Ishikawa (cell line): ENCODE results near the gene TFB1M.

Experiments
- CEBPB ChIP-seq: IDR thresholded peaks from 2 replicates; pipeline ENCODE4 v1.6.1; 2012
- CREB1 ChIP-seq: IDR thresholded peaks from 2 replicates; pipeline ENCODE4 v1.6.1; 2012; ENCODE audit warnings: low read depth
- EGR1 ChIP-seq: IDR thresholded peaks from 2 replicates; pipeline ENCODE4 v1.6.1; 2012
- EP300 ChIP-seq: IDR thresholded peaks from 2 replicates; pipeline ENCODE4 v1.6.1; 2012; ENCODE audit warnings: borderline replicate concordance
- FOXM1 ChIP-seq: IDR thresholded peaks from 2 replicates; pipeline ENCODE4 v1.6.1; 2012; ENCODE audit warnings: low read depth, borderline replicate concordance
- NFIC ChIP-seq: IDR thresholded peaks from 2 replicates; pipeline ENCODE4 v1.6.1; 2012
- RAD21 ChIP-seq: IDR thresholded peaks from 2 replicates; pipeline ENCODE4 v1.6.1; 2012; ENCODE audit warnings: low read depth
- TAF1 ChIP-seq: IDR thresholded peaks from 2 replicates; pipeline ENCODE4 v1.6.1; 2012; ENCODE audit warnings: low read depth, mild to moderate bottlenecking
- TCF12 ChIP-seq: IDR thresholded peaks from 2 replicates; pipeline ENCODE4 v1.6.1; 2012; ENCODE audit warnings: low read depth
- TEAD4 ChIP-seq: IDR thresholded peaks from 2 replicates; pipeline ENCODE4 v1.6.1; 2012
- YY1 ChIP-seq: IDR thresholded peaks from 2 replicates; pipeline ENCODE4 v1.6.1; 2012; ENCODE audit warnings: low read depth
- ZBTB7A ChIP-seq: IDR thresholded peaks from 2 replicates; pipeline ENCODE4 v1.6.1; 2012; ENCODE audit warnings: low read depth
- TF ChIP-seq, protein P1 (sequence below): IDR thresholded peaks from 2 replicates; pipeline ENCODE4 v1.6.1; 2012
- TF ChIP-seq, protein P2 (sequence below): IDR thresholded peaks from 2 replicates; pipeline ENCODE4 v1.6.1; 2012
- TF ChIP-seq, protein P3 (sequence below): IDR thresholded peaks from 2 replicates; pipeline ENCODE4 v1.6.1; 2012; ENCODE audit warnings: low read depth, mild to moderate bottlenecking

TFB1M gene

DNA sequence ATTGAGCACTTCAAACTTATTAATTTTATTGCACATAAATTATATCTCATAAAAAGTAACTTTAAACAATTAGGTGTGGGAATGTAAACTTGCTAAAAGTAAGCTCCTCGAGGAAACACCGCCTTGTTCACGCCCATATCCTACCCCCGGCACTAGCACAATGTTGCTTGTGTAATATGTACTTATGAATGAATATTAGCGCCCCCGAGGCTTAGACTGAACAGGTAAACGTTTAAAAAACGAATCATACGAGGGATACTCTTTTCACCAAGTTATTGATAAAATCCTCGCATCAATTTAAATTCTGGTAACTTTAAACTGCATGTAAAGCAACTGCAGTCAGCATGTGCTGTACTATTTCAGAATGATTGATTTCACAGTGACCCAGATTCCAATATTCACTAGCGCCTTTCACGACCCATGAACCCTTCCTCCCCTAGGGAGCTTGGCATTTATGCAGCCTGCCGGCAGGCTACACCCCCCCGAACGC lies 637 bp downstream of the TFB1M start:
- TF ChIP-seq RAD21, result no peak
- no peak for TF ChIP-seq EGR1
- TF ChIP-seq TCF12, result no peak
- no peak for TF ChIP-seq NFIC
- TF ChIP-seq EP300, result no peak

DNA sequence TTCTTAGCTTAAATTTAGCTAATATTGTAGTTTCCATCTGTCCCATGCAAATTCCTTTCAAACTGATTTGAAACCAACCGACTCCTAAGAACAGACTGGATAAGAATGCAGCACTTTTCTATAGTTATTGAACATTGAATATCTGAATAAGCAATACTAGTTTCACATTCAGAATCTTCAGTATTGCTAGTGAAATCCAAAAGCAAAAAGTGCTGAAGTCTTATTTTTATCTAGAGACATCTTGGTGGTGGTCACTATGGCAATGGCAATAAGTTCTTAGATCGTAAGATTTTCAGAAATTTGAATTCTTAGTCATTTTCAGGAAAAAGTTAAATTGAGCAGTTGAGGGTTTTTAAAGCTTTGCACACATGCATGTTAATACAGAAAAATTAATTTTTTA lies 2.7 kb downstream of the TFB1M start:
- TF ChIP-seq ZBTB7A, result no peak
- TF ChIP-seq, protein P1, sequence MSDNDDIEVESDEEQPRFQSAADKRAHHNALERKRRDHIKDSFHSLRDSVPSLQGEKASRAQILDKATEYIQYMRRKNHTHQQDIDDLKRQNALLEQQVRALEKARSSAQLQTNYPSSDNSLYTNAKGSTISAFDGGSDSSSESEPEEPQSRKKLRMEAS, result no peak
- TF ChIP-seq, protein P2, sequence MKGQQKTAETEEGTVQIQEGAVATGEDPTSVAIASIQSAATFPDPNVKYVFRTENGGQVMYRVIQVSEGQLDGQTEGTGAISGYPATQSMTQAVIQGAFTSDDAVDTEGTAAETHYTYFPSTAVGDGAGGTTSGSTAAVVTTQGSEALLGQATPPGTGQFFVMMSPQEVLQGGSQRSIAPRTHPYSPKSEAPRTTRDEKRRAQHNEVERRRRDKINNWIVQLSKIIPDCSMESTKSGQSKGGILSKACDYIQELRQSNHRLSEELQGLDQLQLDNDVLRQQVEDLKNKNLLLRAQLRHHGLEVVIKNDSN, result no peak
- TF ChIP-seq RAD21, result no peak
- no peak for TF ChIP-seq EGR1
- TF ChIP-seq TCF12, result no peak
- TF ChIP-seq CREB1, result no peak
- TF ChIP-seq FOXM1, result no peak
- TF ChIP-seq TEAD4, result no peak
- no peak for TF ChIP-seq EP300
- no peak for TF ChIP-seq TAF1

DNA sequence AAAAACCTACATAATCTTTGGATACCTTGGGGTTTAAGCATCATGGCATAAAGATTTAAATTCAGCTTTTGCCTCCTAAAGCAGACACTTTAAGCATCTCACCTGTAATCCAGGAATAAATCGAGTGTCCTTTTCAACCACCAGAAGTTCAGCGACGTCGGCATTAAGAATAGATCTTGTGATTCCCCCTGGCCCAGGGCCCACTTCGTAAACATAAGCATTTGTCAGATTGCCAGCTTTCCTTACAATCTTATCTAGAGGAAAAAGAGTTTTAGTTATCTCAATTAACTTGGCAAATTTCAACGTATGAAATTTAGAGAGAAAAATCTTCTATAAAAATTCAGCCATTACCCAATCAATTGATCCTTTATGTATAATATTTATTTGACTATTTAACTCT lies 3.2 kb downstream of the TFB1M start:
- no peak for TF ChIP-seq TCF12
- no peak for TF ChIP-seq FOXM1

DNA sequence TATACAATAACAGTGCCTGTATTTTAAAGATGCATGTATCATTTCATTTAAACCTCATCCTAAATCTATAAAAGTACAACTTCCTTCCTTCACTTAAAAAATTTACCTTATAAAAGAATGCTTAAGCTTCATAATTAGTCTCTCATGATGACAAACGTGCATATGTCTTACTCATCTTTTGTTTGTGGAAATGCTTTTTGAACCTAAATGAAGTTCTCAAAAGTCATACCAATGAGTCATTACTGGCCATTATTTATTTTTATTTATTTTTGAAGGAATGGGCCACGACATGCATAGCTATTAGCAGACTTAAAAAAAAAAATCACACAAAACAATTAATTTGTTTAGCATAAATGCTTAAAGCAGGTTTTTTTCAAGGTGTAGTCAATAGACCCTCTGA lies 3.7 kb downstream of the TFB1M start:
- TF ChIP-seq EGR1 (no peak), TEAD4 (no peak), CEBPB (no peak), YY1 (no peak), ZBTB7A (no peak)
- TF ChIP-seq, protein P1, result no peak
- TF ChIP-seq, protein P2, result no peak

DNA sequence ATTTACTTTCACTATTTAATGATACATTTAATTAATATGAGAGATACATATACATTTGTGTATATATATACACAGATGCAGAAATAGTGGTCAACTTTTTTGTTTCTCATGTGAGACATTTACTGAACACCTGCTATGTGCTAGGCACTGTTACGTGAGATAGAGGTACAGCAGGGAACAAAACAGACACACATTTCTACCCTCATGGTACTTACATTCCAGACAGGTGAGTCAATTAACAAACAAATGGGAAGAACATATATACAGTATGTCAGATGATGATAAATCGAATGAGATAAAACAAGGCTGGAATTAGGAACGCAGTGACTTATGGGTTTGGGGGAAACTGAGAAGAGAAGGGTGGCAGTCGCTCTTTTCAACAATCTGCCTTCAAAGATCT lies 5.1 kb downstream of the TFB1M start:
- TF ChIP-seq TEAD4 (no peak), EP300 (no peak), CREB1 (no peak), NFIC (no peak), EGR1 (no peak), YY1 (no peak), CEBPB (no peak), FOXM1 (no peak), RAD21 (no peak), ZBTB7A (no peak), TCF12 (no peak), TAF1 (no peak)
- TF ChIP-seq, protein P1, result no peak
- TF ChIP-seq, protein P3, sequence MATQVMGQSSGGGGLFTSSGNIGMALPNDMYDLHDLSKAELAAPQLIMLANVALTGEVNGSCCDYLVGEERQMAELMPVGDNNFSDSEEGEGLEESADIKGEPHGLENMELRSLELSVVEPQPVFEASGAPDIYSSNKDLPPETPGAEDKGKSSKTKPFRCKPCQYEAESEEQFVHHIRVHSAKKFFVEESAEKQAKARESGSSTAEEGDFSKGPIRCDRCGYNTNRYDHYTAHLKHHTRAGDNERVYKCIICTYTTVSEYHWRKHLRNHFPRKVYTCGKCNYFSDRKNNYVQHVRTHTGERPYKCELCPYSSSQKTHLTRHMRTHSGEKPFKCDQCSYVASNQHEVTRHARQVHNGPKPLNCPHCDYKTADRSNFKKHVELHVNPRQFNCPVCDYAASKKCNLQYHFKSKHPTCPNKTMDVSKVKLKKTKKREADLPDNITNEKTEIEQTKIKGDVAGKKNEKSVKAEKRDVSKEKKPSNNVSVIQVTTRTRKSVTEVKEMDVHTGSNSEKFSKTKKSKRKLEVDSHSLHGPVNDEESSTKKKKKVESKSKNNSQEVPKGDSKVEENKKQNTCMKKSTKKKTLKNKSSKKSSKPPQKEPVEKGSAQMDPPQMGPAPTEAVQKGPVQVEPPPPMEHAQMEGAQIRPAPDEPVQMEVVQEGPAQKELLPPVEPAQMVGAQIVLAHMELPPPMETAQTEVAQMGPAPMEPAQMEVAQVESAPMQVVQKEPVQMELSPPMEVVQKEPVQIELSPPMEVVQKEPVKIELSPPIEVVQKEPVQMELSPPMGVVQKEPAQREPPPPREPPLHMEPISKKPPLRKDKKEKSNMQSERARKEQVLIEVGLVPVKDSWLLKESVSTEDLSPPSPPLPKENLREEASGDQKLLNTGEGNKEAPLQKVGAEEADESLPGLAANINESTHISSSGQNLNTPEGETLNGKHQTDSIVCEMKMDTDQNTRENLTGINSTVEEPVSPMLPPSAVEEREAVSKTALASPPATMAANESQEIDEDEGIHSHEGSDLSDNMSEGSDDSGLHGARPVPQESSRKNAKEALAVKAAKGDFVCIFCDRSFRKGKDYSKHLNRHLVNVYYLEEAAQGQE, result no peak
- TF ChIP-seq, protein P2, result no peak

DNA sequence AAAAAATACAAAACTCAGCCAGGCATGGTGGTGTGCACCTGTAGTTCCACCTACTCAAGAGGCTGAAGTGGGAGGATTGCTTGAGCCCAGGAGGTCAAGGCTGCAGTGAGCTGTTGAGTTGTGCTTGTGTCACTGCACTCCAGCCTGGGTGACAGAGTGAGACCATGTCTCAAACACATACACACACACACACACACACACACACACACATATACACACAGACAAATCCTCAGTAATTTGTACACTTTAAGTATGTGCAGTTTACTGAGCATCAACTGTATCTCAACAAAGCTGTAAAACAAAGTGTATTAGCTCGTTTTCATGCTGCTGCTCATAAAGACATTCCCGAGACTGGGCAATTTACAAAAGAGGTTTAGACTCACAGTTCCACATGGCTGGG lies 7.3 kb downstream of the TFB1M start:
- TF ChIP-seq CEBPB, result no peak
- TF ChIP-seq, protein P1, result no peak
- TF ChIP-seq TEAD4, result no peak
- TF ChIP-seq RAD21, result no peak
- TF ChIP-seq CREB1, result no peak
- no peak for TF ChIP-seq YY1
- TF ChIP-seq NFIC, result no peak
- no peak for TF ChIP-seq EGR1
- TF ChIP-seq, protein P2, result no peak
- TF ChIP-seq TCF12, result no peak
- no peak for TF ChIP-seq FOXM1

DNA sequence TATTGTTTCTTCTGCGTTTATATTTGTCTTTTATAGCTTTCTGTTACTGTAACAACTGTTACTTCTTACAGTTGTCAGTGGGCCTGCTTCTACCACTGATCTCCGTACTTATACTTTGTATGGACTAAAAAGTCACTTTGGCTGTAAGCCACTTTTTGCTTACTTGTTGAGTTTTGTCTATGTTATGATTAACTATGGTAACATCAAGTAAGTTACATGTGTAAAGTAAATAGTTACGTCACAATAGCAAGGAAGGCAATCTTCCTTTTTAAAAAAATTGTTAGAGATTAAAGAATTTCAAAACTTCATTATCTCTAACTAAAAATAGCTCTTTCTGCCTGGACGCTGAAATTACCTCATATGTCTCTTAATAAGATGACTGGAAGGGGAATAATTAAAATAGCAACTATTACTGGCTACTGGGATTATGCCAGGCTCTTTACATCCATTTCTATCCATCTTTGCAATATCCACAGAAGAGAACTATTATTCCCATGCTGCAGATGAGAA lies 10.9 kb downstream of the TFB1M start:
- TF ChIP-seq RAD21 (no peak), ZBTB7A (no peak), FOXM1 (no peak), TAF1 (no peak), CEBPB (no peak), TCF12 (no peak), YY1 (no peak), EGR1 (no peak), CREB1 (no peak), NFIC (no peak), TEAD4 (no peak), EP300 (no peak)
- TF ChIP-seq, protein P1, result no peak
- TF ChIP-seq, protein P3, result no peak
- TF ChIP-seq, protein P2, result no peak
